A673 (cell line): Measurements from ENCODE around the gene SYT5.

Source experiments
- CTCF ChIP-seq: fragments of 300-800, 200-600 bp; sonication (generic); conservative IDR thresholded peaks from 2 replicates; pipeline ENCODE4 v1.5.1; 2017; ENCODE audit warnings: low read depth, mild to moderate bottlenecking, antibody characterized with exemption, low read length, moderate library complexity, mixed read lengths
- EZH2 ChIP-seq: fragments of 200-600 bp; sonication (generic); IDR thresholded peaks from 2 replicates; pipeline ENCODE4 v1.6.1; 2017; ENCODE audit warnings: borderline replicate concordance, low read depth, mild to moderate bottlenecking, mixed read lengths, antibody characterized with exemption, low read length; ENCODE audit not compliant: poor library complexity, severe bottlenecking

GRCh38 chr19:55197528-55197927 is 17.4 kb upstream of the SYT5 start:
- TF ChIP-seq CTCF: no peak
- TF ChIP-seq EZH2: no peak
